Mesothelial cell of epicardium (in vitro differentiated cells): ENCODE data around the gene SCD5. TPM values are rescaled to one million over a fixed set of nuclear protein-coding genes. Genes with fewer than 3 reads are reported as not detected.

ENCODE experiments used
- DNase-seq, 2 experiments: peaks; one replicate each; pipeline ENCODE4 v3.0.0; 2021; ENCODE audit warnings: low spot score in 2 of 2; ENCODE audit not compliant: unreplicated experiment in 2 of 2
- H3K27ac Mint-ChIP-seq: 2 replicates; pipeline ENCODE4 v1.8.0; 2021; ENCODE audit warnings: mixed read lengths
- H3K27me3 Mint-ChIP-seq: 2 replicates; pipeline ENCODE4 v1.8.0; 2021; ENCODE audit warnings: low read depth, mixed read lengths
- H3K36me3 Mint-ChIP-seq: 2 replicates; pipeline ENCODE4 v1.8.0; 2021; ENCODE audit warnings: mixed read lengths
- H3K4me1 Mint-ChIP-seq: 2 replicates; pipeline ENCODE4 v1.8.0; 2021; ENCODE audit warnings: mixed read lengths
- H3K4me3 Mint-ChIP-seq: 2 replicates; pipeline ENCODE4 v1.8.0; 2021; ENCODE audit warnings: mild to moderate bottlenecking, moderate library complexity, mixed read lengths
- H3K9me3 Mint-ChIP-seq: 2 replicates; pipeline ENCODE4 v1.8.0; 2021; ENCODE audit warnings: mixed read lengths
- total RNA-seq: library from RNA; stranded (reverse); gene quantifications from 3 replicates; pipeline ENCODE4 v1.2.1, GENCODE V29; 2021
- TF ChIP-seq, protein P1 (sequence below): fragments of 200-600 bp; sonication (generic); IDR thresholded peaks from one replicate; pipeline ENCODE4 v1.5.0; 2021; ENCODE audit warnings: antibody characterized with exemption; ENCODE audit not compliant: unreplicated experiment

SCD5 gene
- total RNA-seq, 1 donor from 2014 or later: 27.2 TPM

DNA sequence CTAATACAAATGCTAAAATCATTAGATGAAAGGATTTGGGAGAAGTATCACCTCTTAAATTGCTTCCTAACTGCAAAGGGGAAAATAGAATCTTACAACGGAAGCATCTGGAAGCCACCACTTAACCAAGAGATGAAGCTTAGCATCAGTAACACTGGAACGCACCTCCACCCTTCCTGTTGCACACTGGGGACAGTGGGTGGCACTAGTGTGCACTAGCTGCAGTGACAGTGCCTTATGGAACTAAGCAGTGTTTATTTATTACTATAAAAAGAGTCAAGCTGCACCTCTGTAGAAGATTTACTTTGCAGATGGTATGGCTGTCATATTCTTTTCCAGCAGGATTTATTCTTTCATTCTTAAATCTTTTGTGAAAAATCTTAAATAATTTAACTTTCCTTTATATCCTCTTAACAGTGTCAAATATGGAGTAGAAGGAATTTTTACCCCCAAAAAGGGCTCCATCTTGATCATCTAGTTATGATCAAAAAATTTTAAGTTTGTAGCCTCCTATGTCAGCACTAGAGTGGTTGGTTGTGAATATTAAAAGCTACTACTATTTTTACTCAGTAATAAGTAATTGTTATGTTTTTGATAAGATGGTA lies 76.7 kb downstream of the SCD5 start:
- no peak overlapping the region for H3K4me3 Mint-ChIP-seq
- H3K36me3 Mint-ChIP-seq: no peaks in the 10 kb centered on the region
- H3K9me3 Mint-ChIP-seq: no peaks in the 10 kb centered on the region
- TF ChIP-seq, protein P1, sequence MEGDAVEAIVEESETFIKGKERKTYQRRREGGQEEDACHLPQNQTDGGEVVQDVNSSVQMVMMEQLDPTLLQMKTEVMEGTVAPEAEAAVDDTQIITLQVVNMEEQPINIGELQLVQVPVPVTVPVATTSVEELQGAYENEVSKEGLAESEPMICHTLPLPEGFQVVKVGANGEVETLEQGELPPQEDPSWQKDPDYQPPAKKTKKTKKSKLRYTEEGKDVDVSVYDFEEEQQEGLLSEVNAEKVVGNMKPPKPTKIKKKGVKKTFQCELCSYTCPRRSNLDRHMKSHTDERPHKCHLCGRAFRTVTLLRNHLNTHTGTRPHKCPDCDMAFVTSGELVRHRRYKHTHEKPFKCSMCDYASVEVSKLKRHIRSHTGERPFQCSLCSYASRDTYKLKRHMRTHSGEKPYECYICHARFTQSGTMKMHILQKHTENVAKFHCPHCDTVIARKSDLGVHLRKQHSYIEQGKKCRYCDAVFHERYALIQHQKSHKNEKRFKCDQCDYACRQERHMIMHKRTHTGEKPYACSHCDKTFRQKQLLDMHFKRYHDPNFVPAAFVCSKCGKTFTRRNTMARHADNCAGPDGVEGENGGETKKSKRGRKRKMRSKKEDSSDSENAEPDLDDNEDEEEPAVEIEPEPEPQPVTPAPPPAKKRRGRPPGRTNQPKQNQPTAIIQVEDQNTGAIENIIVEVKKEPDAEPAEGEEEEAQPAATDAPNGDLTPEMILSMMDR: no peak
- DNase-seq: no peak
- no peak overlapping the region for H3K27ac Mint-ChIP-seq
- no peaks in the 10 kb centered on the region for H3K4me1 Mint-ChIP-seq
- H3K27me3 Mint-ChIP-seq: no peaks in the 10 kb centered on the region

DNA sequence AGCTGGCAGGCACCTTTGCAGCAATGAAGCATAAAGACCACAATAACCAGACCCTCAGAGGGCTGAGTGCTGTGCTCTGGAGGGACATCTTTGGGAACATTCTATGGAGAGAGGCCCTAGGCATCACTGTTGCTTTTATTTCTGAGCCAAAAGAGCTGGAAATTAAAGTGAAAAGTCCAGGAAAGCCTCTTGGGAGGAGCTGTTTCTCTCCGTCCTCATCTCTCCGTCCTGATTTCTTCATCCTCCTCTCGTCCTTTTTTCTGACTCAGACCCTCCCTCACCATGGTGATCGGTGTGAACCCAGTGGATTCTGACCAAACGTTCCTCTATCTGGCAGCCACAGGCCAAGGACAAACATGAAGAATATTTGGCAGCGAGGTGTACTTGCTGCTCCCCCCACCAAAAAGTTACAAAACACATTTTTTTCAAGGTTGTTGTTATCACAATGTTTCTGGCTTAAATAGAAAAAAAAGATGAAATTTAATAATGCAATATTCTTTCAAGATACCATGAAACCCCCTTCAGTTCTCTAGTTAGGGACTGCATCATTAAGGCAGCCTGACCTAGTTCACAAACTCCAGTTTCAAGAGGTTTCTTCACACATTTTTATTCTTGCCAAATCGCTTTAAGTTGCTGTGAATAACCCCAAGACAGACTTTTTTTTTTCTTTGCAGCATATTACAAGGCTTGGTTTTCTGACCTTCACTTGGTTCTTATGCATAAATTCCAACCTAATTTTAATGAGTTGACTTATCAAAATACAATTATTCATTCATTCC lies 80.2 kb downstream of the SCD5 start:
- no peak overlapping the region for H3K4me3 Mint-ChIP-seq
- DNase-seq: no peak
- TF ChIP-seq, protein P1: no peak
- H3K9me3 Mint-ChIP-seq: no peaks in the 10 kb centered on the region
- no peaks in the 10 kb centered on the region for H3K4me1 Mint-ChIP-seq
- H3K36me3 Mint-ChIP-seq: no peaks in the 10 kb centered on the region
- no peak overlapping the region for H3K27ac Mint-ChIP-seq
- H3K27me3 Mint-ChIP-seq: no peaks in the 10 kb centered on the region

DNA sequence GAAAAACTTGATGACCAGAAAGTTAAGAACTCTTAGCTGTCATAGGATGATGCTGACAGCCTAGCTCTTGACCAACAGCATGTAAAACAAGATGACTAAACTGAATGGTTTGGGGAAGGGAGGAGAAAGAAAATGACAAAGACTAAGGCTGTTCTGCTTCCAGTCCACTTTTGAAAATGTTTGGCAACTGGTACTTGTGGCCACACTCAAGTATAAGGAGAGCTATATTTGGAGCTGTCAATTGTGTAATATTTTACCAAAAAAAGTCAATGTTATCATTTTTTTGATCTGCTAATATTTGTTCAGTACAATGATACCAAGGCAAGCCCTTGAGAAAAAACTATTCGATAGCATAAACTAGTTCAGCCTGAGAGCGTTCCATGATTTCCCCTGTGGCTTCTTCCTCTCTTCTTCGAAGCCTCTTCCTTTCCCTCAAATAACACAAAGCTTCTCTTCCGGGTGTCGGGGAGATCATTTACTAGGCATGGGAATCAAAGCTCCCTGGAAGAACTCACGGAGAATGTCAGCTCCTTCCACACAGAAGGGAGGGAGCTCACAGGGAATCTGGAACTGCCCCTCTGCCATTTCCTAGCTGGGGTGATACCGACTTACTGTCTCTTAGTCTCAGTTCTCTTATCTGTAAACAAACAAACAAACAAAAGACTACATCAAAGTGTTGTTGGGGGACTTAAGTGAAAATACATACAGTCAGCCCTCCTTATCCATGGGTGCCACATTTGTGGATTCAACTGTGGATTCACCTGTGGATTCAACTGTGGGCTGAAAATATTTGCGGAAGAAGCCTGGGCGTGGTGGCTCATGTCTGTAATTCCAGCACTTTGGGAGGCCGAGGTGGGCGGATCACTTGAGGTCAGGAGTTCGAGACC lies 82.6 kb downstream of the SCD5 start:
- H3K4me1 Mint-ChIP-seq: no peaks in the 10 kb centered on the region

DNA sequence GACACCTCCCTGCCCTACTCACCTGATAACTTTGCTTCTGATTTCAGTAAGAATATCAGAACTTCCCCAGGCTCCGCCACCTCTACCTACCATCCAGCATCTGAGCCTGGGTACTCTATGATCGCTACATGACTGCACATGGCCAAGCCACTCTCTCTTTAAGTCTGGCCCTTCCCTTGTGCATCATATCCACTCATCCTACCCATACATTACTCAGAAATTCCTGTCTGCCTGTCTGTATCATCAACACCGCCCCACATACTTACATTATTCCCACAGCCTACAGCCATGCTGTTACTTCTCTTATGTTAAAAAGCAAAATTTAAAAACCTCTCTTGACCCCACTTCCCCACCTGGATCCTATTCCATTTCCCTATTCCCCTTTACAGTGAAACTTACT lies 84.7 kb downstream of the SCD5 start:
- TF ChIP-seq, protein P1: no peak
- no peak overlapping the region for H3K4me3 Mint-ChIP-seq
- no peaks in the 10 kb centered on the region for H3K9me3 Mint-ChIP-seq
- H3K36me3 Mint-ChIP-seq: no peaks in the 10 kb centered on the region
- H3K4me1 Mint-ChIP-seq: no peaks in the 10 kb centered on the region
- no peak for DNase-seq
- no peaks in the 10 kb centered on the region for H3K27me3 Mint-ChIP-seq
- no peak overlapping the region for H3K27ac Mint-ChIP-seq

More for the DNA sequence above, 82.6 kb downstream of the SCD5 start:
- no peaks in the 10 kb centered on the region for H3K36me3 Mint-ChIP-seq
- no peaks in the 10 kb centered on the region for H3K27me3 Mint-ChIP-seq
- no peak overlapping the region for H3K4me3 Mint-ChIP-seq
- H3K27ac Mint-ChIP-seq: no peak overlapping the region
- TF ChIP-seq, protein P1: no peak
- no peaks in the 10 kb centered on the region for H3K9me3 Mint-ChIP-seq
- DNase-seq: no peak

DNA sequence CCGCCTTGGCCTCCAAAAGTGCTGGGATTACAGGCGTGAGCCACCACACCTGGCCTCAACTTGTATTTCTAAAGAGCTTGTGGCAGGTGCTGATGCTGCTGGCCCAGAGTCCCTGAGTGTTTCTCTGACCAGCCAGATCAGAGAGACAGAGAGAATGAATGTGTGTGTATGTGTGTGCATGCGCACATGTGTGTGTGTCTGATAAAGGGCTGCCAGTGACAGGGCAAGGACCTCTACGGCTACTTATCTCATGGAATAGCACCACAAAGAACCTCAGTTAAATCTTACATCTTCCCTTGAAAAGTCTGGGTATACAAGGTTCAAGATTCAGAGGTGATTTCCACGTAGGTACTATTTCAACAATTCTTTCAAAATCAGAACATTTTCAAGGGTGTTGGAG lies 86.0 kb downstream of the SCD5 start:
- H3K27ac Mint-ChIP-seq: no peak overlapping the region
- H3K4me3 Mint-ChIP-seq: no peak overlapping the region
- no peaks in the 10 kb centered on the region for H3K4me1 Mint-ChIP-seq
- no peak for DNase-seq
- TF ChIP-seq, protein P1: no peak
- no peaks in the 10 kb centered on the region for H3K27me3 Mint-ChIP-seq
- no peaks in the 10 kb centered on the region for H3K36me3 Mint-ChIP-seq
- H3K9me3 Mint-ChIP-seq: no peaks in the 10 kb centered on the region
